Esophagus squamous epithelium (tissue), 5 donors: ENCODE data around the gene CD248. TPM values are rescaled to one million over a fixed set of nuclear protein-coding genes. Genes with fewer than 3 reads are reported as not detected.
"Not testable (repeated sequence)": the region's sequence is repeated elsewhere in the genome, so short reads cannot be mapped to it uniquely, and the experiment has no call there.

Experiments used
- DNase-seq: peaks from one replicate; lab custom pipeline; 2025; lab: John Stamatoyannopoulos, UW
- H3K27ac ChIP-seq, 4 donors: fragments of 200-600 bp; sonication (generic); one replicate each; pipeline ENCODE4 v1.5.1; 2016 to 2019; ENCODE audit warnings: mild to moderate bottlenecking in 1 of 4
- H3K27me3 ChIP-seq, 4 donors: fragments of 200-600 bp; sonication (generic); 1 replicate in 3 of 4; 2 replicates in 1 of 4; pipeline versions ENCODE4 v1.5.1 to v1.6.0; 2017 to 2021; ENCODE audit warnings: antibody characterized with exemption in 1 of 4
- H3K36me3 ChIP-seq, 3 donors: fragments of 200-600 bp; sonication (generic); one replicate each; pipeline ENCODE4 v1.5.1; 2016 to 2019
- H3K4me1 ChIP-seq, 3 donors: fragments of 200-600 bp; sonication (generic); one replicate each; pipeline ENCODE4 v1.5.1; 2017 to 2019
- H3K4me3 ChIP-seq, 4 donors: fragments of 200-600 bp; sonication (generic); 1 replicate in 3 of 4; 2 replicates in 1 of 4; pipeline ENCODE4 v1.5.1; 2016 to 2019; ENCODE audit warnings: mild to moderate bottlenecking in 2 of 4, moderate library complexity in 1 of 4
- H3K9me3 ChIP-seq, 3 donors: fragments of 200-600 bp; sonication (generic); one replicate each; pipeline ENCODE4 v1.5.1; 2016 to 2019
- POLR2A ChIP-seq, 4 donors: fragments of 450-650 bp; IDR thresholded peaks; one replicate each; pipeline ENCODE4 v1.6.1; 2017; ENCODE audit warnings: antibody characterized with exemption in 4 of 4, mild to moderate bottlenecking in 4 of 4, moderate library complexity in 3 of 4
- WGBS, 2 donors: methylation state at CpG; one replicate each; pipeline ENCODE4 v1.1.5; 2018; 5-methylcytosine and 5-hydroxymethylcytosine counted together
- intact Hi-C: fragments of 100-400 bp; cut with DNase I; formaldehyde crosslinking; loops from one replicate; pipeline ENCODE4 v1.15.0; 2022
- total RNA-seq, 4 donors: library from RNA; depleted of rRNA; stranded (reverse); fragments of >200 nt; gene quantifications; one replicate each; pipeline ENCODE4 v1.1.0, GENCODE V29; 2016
- TF ChIP-seq, protein P1 (sequence below), 6 experiments: fragments of 450-650 bp in 4 of 6; fragments of 200-600 bp in 2 of 6; sonication (generic) in 2 of 6; IDR thresholded peaks; one replicate each; pipeline ENCODE4 v1.5.1; 2016 to 2019; ENCODE audit warnings: antibody characterized with exemption in 6 of 6, mild to moderate bottlenecking in 4 of 6, moderate library complexity in 4 of 6
- donor health status: DM: yes; HTN: yes; CAD: no.

The CD248 gene
- total RNA-seq, 4 donors from 2014 or later: 1.9 to 13.2 (median 6.1) TPM

DNA sequence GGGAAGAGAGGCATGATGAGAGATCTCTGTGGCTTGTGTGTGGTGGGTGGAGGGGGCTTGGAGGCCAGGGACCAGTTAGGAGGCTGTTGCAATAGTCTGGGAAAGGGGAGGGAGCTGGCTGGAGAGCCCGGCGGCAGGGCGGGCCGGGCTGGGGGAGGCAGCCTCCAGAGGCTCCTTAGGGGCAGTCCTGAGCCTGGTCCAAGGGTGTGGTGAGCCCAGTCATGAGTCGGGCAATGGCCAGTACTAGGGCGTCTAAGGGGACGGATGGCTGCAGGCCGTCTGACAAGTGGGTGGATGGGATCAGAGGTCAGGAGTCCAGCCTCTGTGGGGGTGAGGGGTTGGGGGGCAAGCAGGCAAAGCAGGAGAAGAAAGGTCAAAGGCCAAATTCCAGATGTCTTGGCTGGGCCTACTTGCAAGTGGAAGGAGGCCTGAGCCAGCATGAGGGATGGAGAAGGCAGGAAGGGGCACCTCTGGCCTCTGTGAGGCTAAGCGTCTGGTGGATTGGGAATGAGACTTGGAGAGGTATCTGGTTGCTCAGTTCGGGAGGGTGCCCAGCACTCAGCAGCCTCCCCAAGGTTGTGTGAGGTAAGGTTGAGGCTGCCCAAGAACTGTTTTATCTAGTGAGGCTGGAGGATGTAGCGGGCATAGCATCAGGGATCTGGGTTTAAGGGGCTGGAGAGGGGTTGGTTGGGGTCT, 6.0 kb upstream of the CD248 start:
- H3K4me3 ChIP-seq: no peak overlapping the region
- TF ChIP-seq, protein P1, sequence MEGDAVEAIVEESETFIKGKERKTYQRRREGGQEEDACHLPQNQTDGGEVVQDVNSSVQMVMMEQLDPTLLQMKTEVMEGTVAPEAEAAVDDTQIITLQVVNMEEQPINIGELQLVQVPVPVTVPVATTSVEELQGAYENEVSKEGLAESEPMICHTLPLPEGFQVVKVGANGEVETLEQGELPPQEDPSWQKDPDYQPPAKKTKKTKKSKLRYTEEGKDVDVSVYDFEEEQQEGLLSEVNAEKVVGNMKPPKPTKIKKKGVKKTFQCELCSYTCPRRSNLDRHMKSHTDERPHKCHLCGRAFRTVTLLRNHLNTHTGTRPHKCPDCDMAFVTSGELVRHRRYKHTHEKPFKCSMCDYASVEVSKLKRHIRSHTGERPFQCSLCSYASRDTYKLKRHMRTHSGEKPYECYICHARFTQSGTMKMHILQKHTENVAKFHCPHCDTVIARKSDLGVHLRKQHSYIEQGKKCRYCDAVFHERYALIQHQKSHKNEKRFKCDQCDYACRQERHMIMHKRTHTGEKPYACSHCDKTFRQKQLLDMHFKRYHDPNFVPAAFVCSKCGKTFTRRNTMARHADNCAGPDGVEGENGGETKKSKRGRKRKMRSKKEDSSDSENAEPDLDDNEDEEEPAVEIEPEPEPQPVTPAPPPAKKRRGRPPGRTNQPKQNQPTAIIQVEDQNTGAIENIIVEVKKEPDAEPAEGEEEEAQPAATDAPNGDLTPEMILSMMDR (IDR thresholded peaks at IDR 0.05): no peak
- intact Hi-C loops: no loop called here
- H3K4me1 ChIP-seq: peaks cover 26 to 60% (median 35%) of the 10 kb centered on the region in 3 donors
- H3K36me3 ChIP-seq: no peaks in the 10 kb centered on the region
- WGBS, 2 donors: 82 to 83% methylated on average over 5 to 8 of the region's 11 CpGs
- H3K9me3 ChIP-seq: no peaks in the 10 kb centered on the region
- H3K27me3 ChIP-seq: no peaks in the 10 kb centered on the region
- peak overlapping the region in 2 of 4 donors; percentile 34 to 65 for H3K27ac ChIP-seq
- no peak for DNase-seq

DNA sequence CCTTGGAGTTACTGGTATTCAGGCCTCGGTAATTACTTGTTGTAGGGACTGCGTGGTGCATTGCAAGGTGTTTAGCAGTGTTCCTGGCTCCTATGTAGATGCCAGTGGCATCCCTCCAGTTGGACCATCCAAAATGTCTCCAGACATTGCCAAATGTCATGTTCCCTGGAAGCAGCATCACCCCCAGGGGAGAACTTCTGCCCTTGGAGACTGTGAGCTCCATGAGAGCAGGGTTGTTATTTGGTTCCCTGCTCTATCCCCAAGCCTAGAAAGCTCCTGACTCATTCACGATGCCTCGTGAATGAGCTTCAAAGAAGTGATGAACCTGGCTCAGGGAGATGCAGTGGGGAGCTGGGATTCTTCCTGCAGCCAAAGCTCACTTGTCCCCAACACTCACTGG, 4.8 kb upstream of the CD248 start:
- peak overlapping the region in 1 of 4 donors; percentile 65 for H3K27ac ChIP-seq
- WGBS, 2 donors: 79 to 96% methylated on average over 2 of the region's 4 CpGs
- intact Hi-C loops: no loop called here

DNA sequence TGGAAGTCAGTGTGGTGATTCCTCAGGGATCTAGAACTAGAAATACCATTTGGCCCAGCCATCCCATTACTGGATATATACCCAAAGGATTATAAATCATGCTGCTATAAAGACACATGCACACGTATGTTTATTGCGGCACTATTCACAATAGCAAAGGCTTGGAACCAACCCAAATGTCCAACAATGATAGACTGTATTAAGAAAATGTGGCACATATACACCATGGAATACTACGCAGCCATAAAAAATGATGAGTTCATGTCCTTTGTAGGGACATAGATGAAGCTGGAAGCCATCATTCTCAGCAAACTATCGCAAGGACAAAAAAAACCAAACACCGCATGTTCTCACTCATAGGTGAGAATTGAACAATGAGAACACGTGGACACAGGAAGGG, 3.9 kb upstream of the CD248 start:
- 90 to 91% methylated on average over 6 of the region's 6 CpGs for WGBS, 2 donors

More for the DNA sequence above, 4.8 kb upstream of the CD248 start:
- Histone ChIP-seq H3K27me3 (peaks cover 0 to 8% (median 0%) of the 10 kb centered on the region in 4 donors), H3K9me3 (no peaks in the 10 kb centered on the region), H3K4me3 (no peak overlapping the region), H3K4me1 (peaks cover 33 to 60% (median 38%) of the 10 kb centered on the region in 3 donors), H3K36me3 (no peaks in the 10 kb centered on the region)
- DNase-seq: no peak
- TF ChIP-seq POLR2A (IDR thresholded peaks at IDR 0.05): no peak
- TF ChIP-seq, protein P1 (IDR thresholded peaks at IDR 0.05): no peak

DNA sequence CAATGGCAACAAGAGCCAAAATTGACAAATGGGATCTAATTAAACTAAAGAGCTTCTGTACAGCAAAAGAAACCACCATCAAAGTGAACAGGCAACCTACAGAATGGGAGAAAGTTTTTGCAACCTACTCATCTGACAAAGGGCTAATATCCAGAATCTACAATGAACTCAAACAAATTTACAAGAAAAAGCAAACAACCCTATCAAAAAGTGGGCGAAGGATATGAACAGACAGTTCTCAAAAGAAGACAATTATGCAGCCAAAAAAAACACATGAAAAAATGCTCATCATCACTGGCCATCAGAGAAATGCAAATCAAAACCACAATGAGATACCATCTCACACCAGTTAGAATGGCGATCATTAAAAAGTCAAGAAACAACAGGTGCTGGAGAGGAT, 3.4 kb upstream of the CD248 start:
- H3K9me3 ChIP-seq, H3K4me3 ChIP-seq, H3K27ac ChIP-seq, intact Hi-C loops, H3K36me3 ChIP-seq, DNase-seq: not testable (repeated sequence)
- Histone ChIP-seq H3K27me3 (peaks cover 0 to 21% (median 0%) of the 10 kb centered on the region in 4 donors), H3K4me1 (peaks cover 35 to 58% (median 38%) of the 10 kb centered on the region in 3 donors)
- 81 to 97% methylated on average over 2 of the region's 2 CpGs for WGBS, 2 donors

More for the DNA sequence above, 3.9 kb upstream of the CD248 start:
- H3K4me3 ChIP-seq, H3K36me3 ChIP-seq, H3K9me3 ChIP-seq, H3K27ac ChIP-seq, intact Hi-C loops, DNase-seq: not testable (repeated sequence)
- H3K4me1 ChIP-seq: peaks cover 35 to 60% (median 38%) of the 10 kb centered on the region in 3 donors
- H3K27me3 ChIP-seq: peaks cover 0 to 16% (median 0%) of the 10 kb centered on the region in 4 donors

DNA sequence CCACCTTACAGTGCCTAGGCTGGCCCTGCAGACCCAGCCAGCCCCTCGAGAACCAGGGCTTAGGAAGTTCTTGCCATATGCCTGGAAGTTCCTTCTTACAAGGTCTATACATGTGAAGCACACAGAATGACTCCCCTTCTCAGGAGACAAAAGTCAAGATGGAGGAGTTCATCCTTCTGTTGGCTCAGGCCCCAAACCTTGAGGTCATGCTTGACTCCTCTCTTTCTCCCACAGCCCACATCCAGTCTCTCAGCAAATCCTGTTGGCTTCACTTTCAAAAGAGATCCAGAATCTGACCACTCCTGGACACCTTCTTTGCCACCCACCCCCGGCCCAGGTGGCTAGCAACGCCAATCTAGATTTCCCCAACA, 1.7 kb upstream of the CD248 start:
- TF ChIP-seq, protein P1 (IDR thresholded peaks at IDR 0.05): no peak
- no peak for TF ChIP-seq POLR2A (IDR thresholded peaks at IDR 0.05)
- Histone ChIP-seq H3K27me3 (peaks cover 0 to 32% (median 0%) of the 10 kb centered on the region in 4 donors), H3K27ac (peak overlapping the region; percentile 61 to 92 (median 84)), H3K36me3 (no peaks in the 10 kb centered on the region), H3K4me3 (no peak overlapping the region), H3K4me1 (peaks cover 37 to 65% (median 49%) of the 10 kb centered on the region in 3 donors), H3K9me3 (no peaks in the 10 kb centered on the region)
- DNase-seq: no peak
- intact Hi-C loops: no loop called here
- 50 to 82% methylated on average over 2 of the region's 3 CpGs for WGBS, 2 donors

DNA sequence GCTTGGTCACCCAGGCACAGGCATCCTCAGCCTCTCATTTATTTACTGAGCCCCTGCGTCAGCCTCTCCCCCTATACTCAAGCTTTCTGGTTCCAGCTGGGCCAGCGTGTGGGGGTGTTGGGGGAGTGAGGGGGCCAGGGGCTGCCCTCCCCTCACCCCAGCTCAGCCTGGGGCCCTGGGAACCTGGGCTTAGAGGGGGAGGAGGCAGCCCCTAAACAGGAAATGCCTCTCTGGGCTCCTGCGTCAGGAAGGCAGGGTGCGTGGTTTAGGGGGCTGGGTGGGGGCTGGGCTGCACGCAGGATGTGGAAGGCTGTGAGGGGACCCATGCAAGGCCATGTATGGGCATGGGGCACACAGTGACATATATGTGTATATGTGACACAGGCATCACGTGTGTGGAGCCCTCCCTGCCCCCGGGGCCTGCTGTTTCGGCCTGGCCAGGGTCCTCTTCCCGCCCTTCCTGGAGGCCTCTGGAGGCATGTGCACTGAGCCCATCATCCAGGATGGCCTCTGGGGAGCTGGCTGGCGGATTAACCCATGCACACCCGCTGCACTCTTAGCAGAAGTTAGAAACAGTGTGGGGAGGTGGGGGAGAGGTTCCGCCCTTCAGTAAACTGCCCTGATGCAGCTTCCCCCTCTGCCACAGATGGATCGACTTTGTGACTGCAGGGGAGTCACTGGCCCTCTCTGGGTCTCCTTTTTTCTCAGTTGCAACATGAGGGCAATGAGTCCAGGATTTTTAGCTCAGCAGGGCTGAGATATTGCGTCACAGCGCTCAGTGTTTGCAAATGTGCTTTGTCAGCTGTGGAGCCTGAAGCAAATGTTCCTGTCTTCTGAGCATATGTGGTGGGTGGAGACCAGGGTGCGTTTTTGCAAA, 1.1 kb upstream of the CD248 start:
- H3K36me3 ChIP-seq: no peaks in the 10 kb centered on the region

More for the DNA sequence above, 1.1 kb upstream of the CD248 start:
- intact Hi-C loops: no loop called here
- Histone ChIP-seq H3K9me3 (no peaks in the 10 kb centered on the region), H3K4me1 (peaks cover 43 to 71% (median 55%) of the 10 kb centered on the region in 3 donors), H3K27ac (peak overlapping the region; percentile 61 to 92 (median 84)), H3K27me3 (peaks cover 0 to 32% (median 0%) of the 10 kb centered on the region in 4 donors), H3K4me3 (no peak overlapping the region)
- DNase-seq: no peak
- WGBS, 2 donors: 15 to 18% methylated on average over 4 of the region's 16 CpGs
- TF ChIP-seq, protein P1 (IDR thresholded peaks at IDR 0.05): no peak
- TF ChIP-seq POLR2A (IDR thresholded peaks at IDR 0.05): no peak
